OCI-M2 (cell line): Measurements from ENCODE around the gene ABR.
"Not testable (repeated sequence)": the region's sequence is repeated elsewhere in the genome, so short reads cannot be mapped to it uniquely, and the experiment has no call there.

ENCODE experiments used
- DNase-seq: peaks from one replicate; lab custom pipeline; 2025; ENCODE audit not compliant: unreplicated experiment; lab: John Stamatoyannopoulos, UW

ABR gene

GRCh38 chr17:1097972-1098744, 81.6 kb downstream of the ABR start:
- DNase-seq = not testable (repeated sequence)

GRCh38 chr17:1096215-1096614, 83.6 kb downstream of the ABR start:
- DNase-seq = no peak

GRCh38 chr17:1095853-1096173, 84.0 kb downstream of the ABR start:
- no peak for DNase-seq

- no peak for DNase-seq
Observed at GRCh38 chr17:1095090-1095852, 84.5 kb downstream of the ABR start.

GRCh38 chr17:1094591-1094990, 85.2 kb downstream of the ABR start:
- no peak for DNase-seq

GRCh38 chr17:1091900-1092299, 87.9 kb downstream of the ABR start:
- no peak for DNase-seq

GRCh38 chr17:1091190-1091534, 88.6 kb downstream of the ABR start:
- no peak for DNase-seq

- no peak for DNase-seq
Observed at GRCh38 chr17:1090465-1091189, 89.2 kb downstream of the ABR start.

GRCh38 chr17:1089915-1090314, 89.9 kb downstream of the ABR start:
- no peak for DNase-seq

- DNase-seq = no peak
Observed at GRCh38 chr17:1087381-1088241, 92.2 kb downstream of the ABR start.

- DNase-seq = no peak
Observed at GRCh38 chr17:1083451-1084187, 96.2 kb downstream of the ABR start.

- no peak for DNase-seq
Observed at GRCh38 chr17:1082579-1082978, 97.2 kb downstream of the ABR start.

- no peak for DNase-seq
Observed at GRCh38 chr17:1078831-1079561, 100.8 kb downstream of the ABR start.

- DNase-seq = no peak
Observed at GRCh38 chr17:1077986-1078711, 101.6 kb downstream of the ABR start.

- no peak for DNase-seq
Observed at GRCh38 chr17:1077581-1077985, 102.2 kb downstream of the ABR start.

- no peak for DNase-seq
Observed at GRCh38 chr17:1076982-1077302, 102.8 kb downstream of the ABR start.

GRCh38 chr17:1076299-1076981, 103.3 kb downstream of the ABR start:
- no peak for DNase-seq

- DNase-seq = no peak
Observed at GRCh38 chr17:1074886-1075605, 104.7 kb downstream of the ABR start.
